ENCODE data around the gene NEU4. TPM values are rescaled to one million over a fixed set of nuclear protein-coding genes. Genes with fewer than 3 reads are reported as not detected.

Gene NEU4
- total RNA-seq, 1 experiment from 2014 or later: not detected

- H3K27me3 Mint-ChIP-seq (ENCODE audit: insufficient read depth, unreplicated experiment): no peaks in the 10 kb centered on the region
- no peak overlapping the region for H3K4me3 Mint-ChIP-seq (ENCODE audit: unreplicated experiment)
- ChIA-PET CTCF (no interaction called here), POLR2A (no interaction called here)
- peaks cover 4% of the 10 kb centered on the region for H3K36me3 Mint-ChIP-seq (ENCODE audit: insufficient read depth, unreplicated experiment)
- DNase-seq (ENCODE audit: unreplicated experiment): no peak
- H3K9me3 Mint-ChIP-seq (ENCODE audit: unreplicated experiment): no peaks in the 10 kb centered on the region
- no TSS peak for BruUV-seq (replicated peaks)
- TF ChIP-seq, protein P1, sequence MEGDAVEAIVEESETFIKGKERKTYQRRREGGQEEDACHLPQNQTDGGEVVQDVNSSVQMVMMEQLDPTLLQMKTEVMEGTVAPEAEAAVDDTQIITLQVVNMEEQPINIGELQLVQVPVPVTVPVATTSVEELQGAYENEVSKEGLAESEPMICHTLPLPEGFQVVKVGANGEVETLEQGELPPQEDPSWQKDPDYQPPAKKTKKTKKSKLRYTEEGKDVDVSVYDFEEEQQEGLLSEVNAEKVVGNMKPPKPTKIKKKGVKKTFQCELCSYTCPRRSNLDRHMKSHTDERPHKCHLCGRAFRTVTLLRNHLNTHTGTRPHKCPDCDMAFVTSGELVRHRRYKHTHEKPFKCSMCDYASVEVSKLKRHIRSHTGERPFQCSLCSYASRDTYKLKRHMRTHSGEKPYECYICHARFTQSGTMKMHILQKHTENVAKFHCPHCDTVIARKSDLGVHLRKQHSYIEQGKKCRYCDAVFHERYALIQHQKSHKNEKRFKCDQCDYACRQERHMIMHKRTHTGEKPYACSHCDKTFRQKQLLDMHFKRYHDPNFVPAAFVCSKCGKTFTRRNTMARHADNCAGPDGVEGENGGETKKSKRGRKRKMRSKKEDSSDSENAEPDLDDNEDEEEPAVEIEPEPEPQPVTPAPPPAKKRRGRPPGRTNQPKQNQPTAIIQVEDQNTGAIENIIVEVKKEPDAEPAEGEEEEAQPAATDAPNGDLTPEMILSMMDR (IDR thresholded peaks at IDR 0.05; ENCODE audit: unreplicated experiment): no peak
- no peaks in the 10 kb centered on the region for H3K4me1 Mint-ChIP-seq (ENCODE audit: insufficient read depth, unreplicated experiment)
- intact Hi-C loops (cut with micrococcal nuclease): no loop called here
- no peak overlapping the region for H3K27ac Mint-ChIP-seq (ENCODE audit: low read depth, unreplicated experiment)
These were observed 41.3 kb upstream of the NEU4 start for GRCh38 chr2:241767464-241768250.

GRCh38 chr2:241768251-241768711 is 40.7 kb upstream of the NEU4 start:
- H3K27me3 Mint-ChIP-seq (ENCODE audit: insufficient read depth, unreplicated experiment): no peaks in the 10 kb centered on the region
- no peaks in the 10 kb centered on the region for H3K9me3 Mint-ChIP-seq (ENCODE audit: unreplicated experiment)
- no peak overlapping the region for H3K4me3 Mint-ChIP-seq (ENCODE audit: unreplicated experiment)
- intact Hi-C loops (cut with micrococcal nuclease): no loop called here
- TF ChIP-seq, protein P1 (IDR thresholded peaks at IDR 0.05; ENCODE audit: unreplicated experiment): no peak
- no peak for DNase-seq (ENCODE audit: unreplicated experiment)
- ChIA-PET CTCF (no interaction called here), POLR2A (interaction anchor here (0.5 kb wide), 1 partner anchor 324 kb away, joined by 3 read pairs; no protein-coding TSS in a partner anchor)
- H3K27ac Mint-ChIP-seq (ENCODE audit: low read depth, unreplicated experiment): no peak overlapping the region
- H3K36me3 Mint-ChIP-seq (ENCODE audit: insufficient read depth, unreplicated experiment): peaks cover under 1% of the 10 kb centered on the region
- no TSS peak for BruUV-seq (replicated peaks)
- H3K4me1 Mint-ChIP-seq (ENCODE audit: insufficient read depth, unreplicated experiment): no peaks in the 10 kb centered on the region

GRCh38 chr2:241768850-241769249 is 40.1 kb upstream of the NEU4 start:
- DNase-seq (ENCODE audit: unreplicated experiment): no peak
- Mint-ChIP-seq H3K9me3 (ENCODE audit: unreplicated experiment) (no peaks in the 10 kb centered on the region), H3K4me1 (ENCODE audit: insufficient read depth, unreplicated experiment) (no peaks in the 10 kb centered on the region), H3K36me3 (ENCODE audit: insufficient read depth, unreplicated experiment) (no peaks in the 10 kb centered on the region), H3K27ac (ENCODE audit: low read depth, unreplicated experiment) (no peak overlapping the region), H3K27me3 (ENCODE audit: insufficient read depth, unreplicated experiment) (no peaks in the 10 kb centered on the region), H3K4me3 (ENCODE audit: unreplicated experiment) (no peak overlapping the region)
- POLR2A ChIA-PET: interaction anchor here (0.5 kb wide), 1 partner anchor 325 kb away, joined by 3 read pairs; no protein-coding TSS in a partner anchor
- CTCF ChIA-PET: no interaction called here
- intact Hi-C loops (cut with micrococcal nuclease): no loop called here
- TF ChIP-seq, protein P1 (IDR thresholded peaks at IDR 0.05; ENCODE audit: unreplicated experiment): no peak
- BruUV-seq (replicated peaks): no TSS peak

- TF ChIP-seq, protein P1 (IDR thresholded peaks at IDR 0.05; ENCODE audit: unreplicated experiment): no peak
- no peaks in the 10 kb centered on the region for H3K27me3 Mint-ChIP-seq (ENCODE audit: insufficient read depth, unreplicated experiment)
- H3K4me3 Mint-ChIP-seq (ENCODE audit: unreplicated experiment): no peak overlapping the region
- no peak overlapping the region for H3K27ac Mint-ChIP-seq (ENCODE audit: low read depth, unreplicated experiment)
- no peaks in the 10 kb centered on the region for H3K4me1 Mint-ChIP-seq (ENCODE audit: insufficient read depth, unreplicated experiment)
- no TSS peak for BruUV-seq (replicated peaks)
- POLR2A ChIA-PET: no interaction called here
- CTCF ChIA-PET: interaction anchor here (1.0 kb wide), 1 partner anchor 109 kb away, joined by 3 read pairs; no protein-coding TSS in a partner anchor
- intact Hi-C loops (cut with micrococcal nuclease): no loop called here
- no peak for DNase-seq (ENCODE audit: unreplicated experiment)
- H3K36me3 Mint-ChIP-seq (ENCODE audit: insufficient read depth, unreplicated experiment): no peaks in the 10 kb centered on the region
- no peaks in the 10 kb centered on the region for H3K9me3 Mint-ChIP-seq (ENCODE audit: unreplicated experiment)
These were observed 39.2 kb upstream of the NEU4 start for GRCh38 chr2:241769819-241770184.
